Endothelial cell of umbilical vein (primary cell): ENCODE data around the gene RAP1GAP2. TPM values are rescaled to one million over a fixed set of nuclear protein-coding genes. Genes with fewer than 3 reads are reported as not detected.

ENCODE experiments used
- BruUV-seq: library from RNA; stranded (reverse); fragments of 400-500 nt; replicated peaks from 2 replicates; lab custom pipeline; 2021; lab: Mats Ljungman, UMichigan
- CTCF ChIA-PET: fragments of 300-600, 350-600 bp; sonication (Branson Sonifier 250); formaldehyde crosslinking; loops from one replicate; lab custom pipeline; 2021; ENCODE audit warnings: antibody characterized with exemption, inconsistent platforms; lab: Charles Lee
- POLR2A ChIA-PET: fragments of 300-600, 350-600 bp; sonication (Branson Sonifier 250); formaldehyde crosslinking; loops from one replicate; lab custom pipeline; 2021; ENCODE audit warnings: antibody characterized with exemption, inconsistent platforms; lab: Charles Lee
- DNase-seq: peaks from one replicate; pipeline ENCODE4 v3.0.0-alpha.2; 2011; ENCODE audit warnings: low read depth, low spot score
- FAIRE-seq: peaks from 2 replicates; lab custom pipeline; 2011; peaks lifted over from hg19 to GRCh38; lab: Jason Lieb, UNC
- H2AFZ ChIP-seq: 2 replicates; pipeline ENCODE4 v1.6.0; 2012; ENCODE audit warnings: low read depth, low read length, control low read depth, inconsistent platforms
- H3K27ac ChIP-seq: 2 replicates; pipeline ENCODE4 v1.5.1; 2011; ENCODE audit warnings: low read depth, mild to moderate bottlenecking, control low read depth, low read length, moderate library complexity; ENCODE audit not compliant: insufficient read depth
- H3K27me3 ChIP-seq, 2 experiments: 2 replicates each; pipeline versions ENCODE4 v1.6.0 to v1.6.1; 2011; ENCODE audit warnings: low read length in 2 of 2, mixed read lengths in 1 of 2; ENCODE audit not compliant: control insufficient read depth in 2 of 2, insufficient read depth in 2 of 2
- H3K36me3 ChIP-seq, 2 experiments: 2 replicates in 1 of 2; 3 replicates in 1 of 2; pipeline ENCODE4 v1.5.1; 2011; ENCODE audit warnings: low read length in 2 of 2, mild to moderate bottlenecking in 1 of 2, moderate library complexity in 1 of 2; ENCODE audit not compliant: control insufficient read depth in 2 of 2, insufficient read depth in 2 of 2; ENCODE audit errors: extremely low read depth in 1 of 2
- H3K4me1 ChIP-seq: 3 replicates; pipeline ENCODE4 v1.5.1; 2011; ENCODE audit warnings: mild to moderate bottlenecking, low read length; ENCODE audit not compliant: control insufficient read depth, insufficient read depth; ENCODE audit errors: extremely low read depth
- H3K4me2 ChIP-seq: 2 replicates; pipeline ENCODE4 v1.6.1; 2011; ENCODE audit warnings: low read length, control low read depth, mixed read lengths; ENCODE audit not compliant: insufficient read depth
- H3K4me3 ChIP-seq, 3 experiments: fragments of 200-600 bp in 1 of 3; sonication (generic), shearing (Covaris generic) in 1 of 3; replicated peaks in 1 of 3; 2 replicates each; pipeline ENCODE4 v1.5.1; 2011 to 2016; ENCODE audit warnings: control low read depth in 3 of 3, low read length in 3 of 3, mild to moderate bottlenecking in 2 of 3, inconsistent platforms in 1 of 3, low read depth in 1 of 3, moderate library complexity in 1 of 3; ENCODE audit not compliant: insufficient read depth in 1 of 3
- H3K79me2 ChIP-seq: 2 replicates; pipeline ENCODE4 v1.6.0; 2012; ENCODE audit warnings: low read length, inconsistent platforms; ENCODE audit not compliant: control insufficient read depth, insufficient read depth
- H3K9ac ChIP-seq: replicated peaks from 2 replicates; pipeline ENCODE3; 2011; ENCODE audit warnings: low read length, control low read depth; ENCODE audit not compliant: insufficient read depth; ENCODE audit errors: extremely low read depth
- H3K9me1 ChIP-seq: replicated peaks from 3 replicates; pipeline ENCODE4 v1.6.0; 2011; ENCODE audit warnings: mild to moderate bottlenecking, low read length; ENCODE audit not compliant: control insufficient read depth, insufficient read depth; ENCODE audit errors: extremely low read depth
- H3K9me3 ChIP-seq: replicated peaks from 2 replicates; pipeline ENCODE4 v1.5.1; 2012; ENCODE audit warnings: low read length, inconsistent platforms; ENCODE audit not compliant: control insufficient read depth, insufficient read depth
- H4K20me1 ChIP-seq: replicated peaks from 2 replicates; pipeline ENCODE3; 2011; ENCODE audit warnings: mild to moderate bottlenecking, low read length; ENCODE audit not compliant: control insufficient read depth, insufficient read depth; ENCODE audit errors: extremely low read depth
- EZH2 ChIP-seq: IDR thresholded peaks from 2 replicates; pipeline ENCODE4 v1.6.1; 2012; ENCODE audit warnings: borderline replicate concordance, low read depth, mild to moderate bottlenecking, moderate library complexity, low read length, inconsistent platforms; ENCODE audit not compliant: severe bottlenecking
- FOS ChIP-seq: IDR thresholded peaks from 2 replicates; pipeline ENCODE4 v1.6.1; 2011; ENCODE audit warnings: mild to moderate bottlenecking, low read length, moderate library complexity, borderline replicate concordance; ENCODE audit not compliant: insufficient read depth
- GATA2 ChIP-seq: IDR thresholded peaks from 2 replicates; pipeline ENCODE4 v1.7.0; 2011; ENCODE audit warnings: low read depth, mild to moderate bottlenecking, moderate library complexity, mixed read lengths, low read length; ENCODE audit not compliant: insufficient read length, insufficient read depth
- JUN ChIP-seq: IDR thresholded peaks from 2 replicates; pipeline ENCODE4 v1.6.1; 2011; ENCODE audit warnings: borderline replicate concordance, low read depth; ENCODE audit not compliant: insufficient read length, insufficient read depth
- MYC ChIP-seq: IDR thresholded peaks from one replicate; pipeline ENCODE4 v1.6.1; 2011; ENCODE audit warnings: mild to moderate bottlenecking, low read depth, low read length
- POLR2A ChIP-seq: IDR thresholded peaks from 2 replicates; pipeline ENCODE4 v1.6.1; 2012; ENCODE audit warnings: low read depth, mild to moderate bottlenecking, control low read depth, low read length
- POLR2AphosphoS5 ChIP-seq: IDR thresholded peaks from 2 replicates; pipeline ENCODE4 v1.6.1; 2012; ENCODE audit warnings: low read depth, mild to moderate bottlenecking, control low read depth, low read length, moderate library complexity; ENCODE audit not compliant: insufficient read depth
- dilution Hi-C: fragments of 300-500 bp; cut with MboI; formaldehyde crosslinking; loops from one replicate; pipeline ENCODE4 v1.15.0; 2019; ENCODE audit warnings: low sequenced_read_pairs; ENCODE audit not compliant: extremely low pct_ligation_motif_present
- intact Hi-C: fragments of 100-400 bp; cut with micrococcal nuclease; formaldehyde crosslinking; loops from one replicate; pipeline ENCODE4 v1.10.0; 2022
- polyA plus RNA-seq, 4 experiments: library from polyadenylated mRNA; depleted of rRNA in 3 of 4; stranded (reverse) in 3 of 4; unstranded in 1 of 4; fragments of >200 nt; gene quantifications; 2 replicates each; pipeline versions ENCODE4 v1.2.1 to v1.2.3, GENCODE V29; 2011 to 2012; ENCODE audit warnings: missing spikeins in 1 of 4
- total RNA-seq: library from RNA; stranded (reverse); gene quantifications from 2 replicates; pipeline ENCODE4 v1.2.3, GENCODE V29; 2021
- TF ChIP-seq, protein P1 (sequence below): IDR thresholded peaks from 2 replicates; pipeline ENCODE4 v1.6.1; 2011; ENCODE audit not compliant: insufficient read depth, insufficient read length
- TF ChIP-seq, protein P2 (sequence below), 2 donors: IDR thresholded peaks; 1 replicate in 1 of 2; 2 replicates in 1 of 2; pipeline ENCODE4 v1.5.1; 2011; ENCODE audit warnings: low read length in 2 of 2, mild to moderate bottlenecking in 2 of 2, moderate library complexity in 2 of 2, control low read depth in 1 of 2, inconsistent platforms in 1 of 2, low read depth in 1 of 2; ENCODE audit not compliant: insufficient read depth in 1 of 2; ENCODE audit errors: extremely low read depth in 1 of 2

RAP1GAP2 gene
- total and polyA plus RNA-seq, 2 donors (not counting 3 experiments of a cell fraction or from before 2014, with no cell fraction given) = 1.4 to 3.6 TPM

DNA sequence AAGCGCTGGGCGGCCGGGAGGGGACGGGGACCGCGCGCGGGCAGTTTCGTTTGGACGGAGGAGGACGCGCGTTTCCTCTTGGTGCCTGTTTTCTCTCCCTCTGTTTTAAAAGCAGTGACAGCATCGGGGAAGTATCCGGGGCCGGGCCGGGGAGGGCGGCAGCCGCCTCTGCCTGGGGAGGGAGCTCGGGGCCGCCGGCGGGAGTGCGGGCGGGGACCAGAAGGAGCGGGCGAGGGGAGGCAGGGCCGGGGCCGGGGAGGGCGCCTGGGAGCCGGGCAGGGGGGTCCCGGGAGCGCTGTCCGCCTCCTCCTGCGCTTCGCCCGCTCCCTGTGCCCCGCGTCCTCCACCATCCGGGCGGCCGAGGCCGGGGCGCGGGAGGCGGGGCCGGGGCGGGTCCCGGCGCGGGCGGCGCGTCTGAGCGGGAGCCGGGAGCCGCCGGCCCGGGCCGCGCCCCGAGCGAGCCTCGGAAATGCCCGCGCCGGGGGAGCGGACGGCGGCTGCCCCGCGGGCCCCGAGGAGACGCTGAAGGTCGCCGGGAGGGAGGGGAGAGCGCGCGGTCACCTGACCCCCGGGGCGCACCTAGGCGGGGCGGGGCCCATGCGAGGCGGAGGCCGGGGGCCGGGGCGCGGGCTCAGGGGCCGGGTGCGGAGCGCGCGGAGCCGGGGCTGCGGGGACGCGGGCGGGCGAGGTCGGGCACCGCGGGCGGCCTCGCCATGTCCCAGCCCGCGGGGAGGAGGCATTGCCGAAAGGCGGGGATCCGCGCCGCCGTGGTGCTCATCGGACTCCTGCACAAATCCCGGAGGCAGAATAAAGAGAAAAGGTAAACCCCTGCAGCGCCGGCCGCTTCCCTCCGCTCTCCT is 57.3 kb downstream of the RAP1GAP2 start:
- peak overlapping the region; percentile 60 for H3K4me2 ChIP-seq
- no peaks in the 10 kb centered on the region for H4K20me1 ChIP-seq
- dilution Hi-C loops = no loop called here
- peak overlapping the region; percentile 71 for H2AFZ ChIP-seq
- DNase-seq (no peak), FAIRE-seq (no peak)
- BruUV-seq = no TSS peak
- peak overlapping the region; percentile 3 for H3K9ac ChIP-seq
- no peaks in the 10 kb centered on the region for H3K9me1 ChIP-seq
- H3K4me1 ChIP-seq = peaks cover 7% of the 10 kb centered on the region
- POLR2A ChIA-PET = no interaction called here
- peaks cover 37 to 47% of the 10 kb centered on the region in 2 experiments for H3K27me3 ChIP-seq
- peak overlapping the region; percentile 24 to 43 (median 40) for H3K4me3 ChIP-seq
- H3K9me3 ChIP-seq = no peaks in the 10 kb centered on the region
- H3K79me2 ChIP-seq = no peaks in the 10 kb centered on the region
- intact Hi-C loops = no loop called here
- TF ChIP-seq POLR2AphosphoS5 (no peak), EZH2 (no peak), GATA2 (no peak), JUN (no peak), POLR2A (no peak), MYC (no peak), FOS (no peak)
- TF ChIP-seq, protein P1, sequence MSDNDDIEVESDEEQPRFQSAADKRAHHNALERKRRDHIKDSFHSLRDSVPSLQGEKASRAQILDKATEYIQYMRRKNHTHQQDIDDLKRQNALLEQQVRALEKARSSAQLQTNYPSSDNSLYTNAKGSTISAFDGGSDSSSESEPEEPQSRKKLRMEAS = no peak
- TF ChIP-seq, protein P2, sequence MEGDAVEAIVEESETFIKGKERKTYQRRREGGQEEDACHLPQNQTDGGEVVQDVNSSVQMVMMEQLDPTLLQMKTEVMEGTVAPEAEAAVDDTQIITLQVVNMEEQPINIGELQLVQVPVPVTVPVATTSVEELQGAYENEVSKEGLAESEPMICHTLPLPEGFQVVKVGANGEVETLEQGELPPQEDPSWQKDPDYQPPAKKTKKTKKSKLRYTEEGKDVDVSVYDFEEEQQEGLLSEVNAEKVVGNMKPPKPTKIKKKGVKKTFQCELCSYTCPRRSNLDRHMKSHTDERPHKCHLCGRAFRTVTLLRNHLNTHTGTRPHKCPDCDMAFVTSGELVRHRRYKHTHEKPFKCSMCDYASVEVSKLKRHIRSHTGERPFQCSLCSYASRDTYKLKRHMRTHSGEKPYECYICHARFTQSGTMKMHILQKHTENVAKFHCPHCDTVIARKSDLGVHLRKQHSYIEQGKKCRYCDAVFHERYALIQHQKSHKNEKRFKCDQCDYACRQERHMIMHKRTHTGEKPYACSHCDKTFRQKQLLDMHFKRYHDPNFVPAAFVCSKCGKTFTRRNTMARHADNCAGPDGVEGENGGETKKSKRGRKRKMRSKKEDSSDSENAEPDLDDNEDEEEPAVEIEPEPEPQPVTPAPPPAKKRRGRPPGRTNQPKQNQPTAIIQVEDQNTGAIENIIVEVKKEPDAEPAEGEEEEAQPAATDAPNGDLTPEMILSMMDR (IDR thresholded peaks at IDR 0.05; ENCODE audit: extremely low read depth in 1 of 2, insufficient read depth in 1 of 2, low read depth in 1 of 2, low read length in 2 of 2) = no peak
- H3K27ac ChIP-seq = no peak overlapping the region
- CTCF ChIA-PET = interaction anchor here (1.5 to 2.8 kb wide), 2 partner anchors 160 to 795 kb away, joined by 3 to 19 read pairs; no protein-coding TSS in a partner anchor
- H3K36me3 ChIP-seq = no peaks in the 10 kb centered on the region
